ENCODE measurements around the gene CASR.

DNA sequence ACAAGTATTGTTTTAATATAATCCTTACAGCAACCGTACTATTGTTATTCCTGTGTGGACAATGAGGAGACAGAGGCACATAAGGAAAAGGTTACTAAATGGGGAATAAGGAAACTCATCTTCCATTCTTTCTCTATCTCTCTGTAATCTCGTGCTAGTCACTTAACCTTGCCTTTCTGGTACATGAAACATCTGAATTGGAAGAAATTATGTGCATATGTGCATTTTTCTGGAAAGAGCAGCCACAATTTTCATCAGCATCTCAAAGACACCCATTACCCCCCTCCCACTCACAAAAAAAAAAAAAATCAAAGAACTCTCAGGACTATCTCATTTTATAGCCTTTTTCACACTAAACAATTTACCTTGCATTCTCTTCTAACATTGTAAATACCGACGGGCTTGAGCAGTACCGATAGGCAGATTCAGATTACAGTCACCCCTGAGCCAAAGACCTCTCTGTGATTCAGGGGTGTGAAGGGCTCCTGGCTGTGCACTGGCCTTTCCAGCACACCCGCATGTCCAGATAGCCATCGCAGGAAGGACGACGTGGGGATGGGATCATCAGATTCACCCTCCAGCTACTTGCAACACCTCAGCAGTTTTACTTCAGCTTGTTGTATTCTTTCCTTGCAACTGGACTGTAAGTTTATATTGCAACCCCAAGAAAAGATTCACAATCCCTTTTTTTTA lies 48.1 kb downstream of the CASR start:
- TF ChIP-seq, protein P1, sequence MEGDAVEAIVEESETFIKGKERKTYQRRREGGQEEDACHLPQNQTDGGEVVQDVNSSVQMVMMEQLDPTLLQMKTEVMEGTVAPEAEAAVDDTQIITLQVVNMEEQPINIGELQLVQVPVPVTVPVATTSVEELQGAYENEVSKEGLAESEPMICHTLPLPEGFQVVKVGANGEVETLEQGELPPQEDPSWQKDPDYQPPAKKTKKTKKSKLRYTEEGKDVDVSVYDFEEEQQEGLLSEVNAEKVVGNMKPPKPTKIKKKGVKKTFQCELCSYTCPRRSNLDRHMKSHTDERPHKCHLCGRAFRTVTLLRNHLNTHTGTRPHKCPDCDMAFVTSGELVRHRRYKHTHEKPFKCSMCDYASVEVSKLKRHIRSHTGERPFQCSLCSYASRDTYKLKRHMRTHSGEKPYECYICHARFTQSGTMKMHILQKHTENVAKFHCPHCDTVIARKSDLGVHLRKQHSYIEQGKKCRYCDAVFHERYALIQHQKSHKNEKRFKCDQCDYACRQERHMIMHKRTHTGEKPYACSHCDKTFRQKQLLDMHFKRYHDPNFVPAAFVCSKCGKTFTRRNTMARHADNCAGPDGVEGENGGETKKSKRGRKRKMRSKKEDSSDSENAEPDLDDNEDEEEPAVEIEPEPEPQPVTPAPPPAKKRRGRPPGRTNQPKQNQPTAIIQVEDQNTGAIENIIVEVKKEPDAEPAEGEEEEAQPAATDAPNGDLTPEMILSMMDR (conservative IDR thresholded peaks at IDR 0.05; ENCODE audit: low read depth, low read length), result no peak
- TF ChIP-seq EZH2 (IDR thresholded peaks at IDR 0.05; ENCODE audit: low read length, unreplicated experiment) (no peak), EZH2phosphoT487 (IDR thresholded peaks at IDR 0.05; ENCODE audit: borderline replicate concordance, low read length) (no peak)

Data from PC-3 (cell line).